SKM-1 treated with dmso at 0.1 percent for 144 hours (cell line): ENCODE measurements around the gene PRKCE.
"Not testable (repeated sequence)": the region's sequence is repeated elsewhere in the genome, so short reads cannot be mapped to it uniquely, and the experiment has no call there.

Experiments
- DNase-seq: peaks from one replicate; lab custom pipeline; 2025; ENCODE audit not compliant: unreplicated experiment; lab: John Stamatoyannopoulos, UW

Gene PRKCE

GRCh38 chr2:45696708-45697107 is 45.2 kb downstream of the PRKCE start:
- DNase-seq = no peak

GRCh38 chr2:45697190-45697589 is 45.7 kb downstream of the PRKCE start:
- no peak for DNase-seq

- DNase-seq = no peak
Observed at GRCh38 chr2:45698554-45698953, 47.1 kb downstream of the PRKCE start.

GRCh38 chr2:45699032-45699658 is 47.7 kb downstream of the PRKCE start:
- DNase-seq = no peak

GRCh38 chr2:45700407-45701013 is 49.0 kb downstream of the PRKCE start:
- no peak for DNase-seq

- DNase-seq = no peak
Observed at GRCh38 chr2:45705233-45705632, 53.8 kb downstream of the PRKCE start.

GRCh38 chr2:45706033-45706432 is 54.6 kb downstream of the PRKCE start:
- no peak for DNase-seq

GRCh38 chr2:45707006-45707405 is 55.5 kb downstream of the PRKCE start:
- no peak for DNase-seq

GRCh38 chr2:45707661-45708060 is 56.2 kb downstream of the PRKCE start:
- DNase-seq = no peak

- no peak for DNase-seq
Observed at GRCh38 chr2:45708501-45708900, 57.0 kb downstream of the PRKCE start.

- DNase-seq = no peak
Observed at GRCh38 chr2:45709137-45709536, 57.7 kb downstream of the PRKCE start.

GRCh38 chr2:45710468-45710867 is 59.0 kb downstream of the PRKCE start:
- DNase-seq = no peak

- no peak for DNase-seq
Observed at GRCh38 chr2:45711224-45711623, 59.7 kb downstream of the PRKCE start.

GRCh38 chr2:45712570-45712969 is 61.1 kb downstream of the PRKCE start:
- DNase-seq = no peak

- DNase-seq = no peak
Observed at GRCh38 chr2:45713136-45713535, 61.7 kb downstream of the PRKCE start.

GRCh38 chr2:45713591-45713990 is 62.1 kb downstream of the PRKCE start:
- DNase-seq = no peak

GRCh38 chr2:45714679-45715078 is 63.2 kb downstream of the PRKCE start:
- DNase-seq = no peak

- DNase-seq = no peak
Observed at GRCh38 chr2:45715601-45716379, 64.3 kb downstream of the PRKCE start.

- not testable (repeated sequence) for DNase-seq
Observed at GRCh38 chr2:45716432-45716831, 65.0 kb downstream of the PRKCE start.

- no peak for DNase-seq
Observed at GRCh38 chr2:45716915-45717314, 65.4 kb downstream of the PRKCE start.

- DNase-seq = no peak
Observed at GRCh38 chr2:45720210-45720609, 68.7 kb downstream of the PRKCE start.

GRCh38 chr2:45721150-45721549 is 69.7 kb downstream of the PRKCE start:
- peak; percentile 3 for DNase-seq
